Sigmoid colon (tissue), 4 donors: ENCODE results near the gene TAS1R3.

Experiments
- EP300 ChIP-seq, 4 donors: sonication (generic); formaldehyde crosslinking; IDR thresholded peaks; one replicate each; pipeline ENCODE4 v1.6.1; 2017; ENCODE audit warnings: antibody characterized with exemption in 4 of 4
- POLR2A ChIP-seq, 2 donors: fragments of 450-650 bp; IDR thresholded peaks; one replicate each; pipeline ENCODE4 v1.6.1; 2016; ENCODE audit warnings: antibody characterized with exemption in 2 of 2, mild to moderate bottlenecking in 2 of 2, moderate library complexity in 2 of 2

DNA sequence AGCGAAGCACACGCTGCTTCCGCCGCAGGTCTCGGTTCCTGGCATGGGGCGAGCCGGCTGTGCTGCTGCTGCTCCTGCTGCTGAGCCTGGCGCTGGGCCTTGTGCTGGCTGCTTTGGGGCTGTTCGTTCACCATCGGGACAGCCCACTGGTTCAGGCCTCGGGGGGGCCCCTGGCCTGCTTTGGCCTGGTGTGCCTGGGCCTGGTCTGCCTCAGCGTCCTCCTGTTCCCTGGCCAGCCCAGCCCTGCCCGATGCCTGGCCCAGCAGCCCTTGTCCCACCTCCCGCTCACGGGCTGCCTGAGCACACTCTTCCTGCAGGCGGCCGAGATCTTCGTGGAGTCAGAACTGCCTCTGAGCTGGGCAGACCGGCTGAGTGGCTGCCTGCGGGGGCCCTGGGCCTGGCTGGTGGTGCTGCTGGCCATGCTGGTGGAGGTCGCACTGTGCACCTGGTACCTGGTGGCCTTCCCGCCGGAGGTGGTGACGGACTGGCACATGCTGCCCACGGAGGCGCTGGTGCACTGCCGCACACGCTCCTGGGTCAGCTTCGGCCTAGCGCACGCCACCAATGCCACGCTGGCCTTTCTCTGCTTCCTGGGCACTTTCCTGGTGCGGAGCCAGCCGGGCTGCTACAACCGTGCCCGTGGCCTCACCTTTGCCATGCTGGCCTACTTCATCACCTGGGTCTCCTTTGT, 2.6 kb downstream of the TAS1R3 start:
- no peak for TF ChIP-seq EP300 (IDR thresholded peaks at IDR 0.05)
- no peak for TF ChIP-seq POLR2A (IDR thresholded peaks at IDR 0.05)
